Neuronal stem cell (in vitro differentiated cells): Measurements from ENCODE around the gene HPSE2.

Experiments used
- DNase-seq: peaks from one replicate; pipeline ENCODE4 v3.0.0-alpha.2; 2013; ENCODE audit warnings: low spot score
- H2AFZ ChIP-seq: one replicate; pipeline ENCODE4 v1.6.1; 2013; ENCODE audit warnings: mild to moderate bottlenecking, low read length, inconsistent platforms
- H2AK5ac ChIP-seq: 2 replicates; pipeline ENCODE4 v1.6.1; 2013; ENCODE audit warnings: low read depth, mild to moderate bottlenecking, inconsistent platforms, low read length, moderate library complexity, mixed read lengths
- H2BK120ac ChIP-seq: 2 replicates; pipeline ENCODE4 v1.6.1; 2013; ENCODE audit warnings: low read depth, mild to moderate bottlenecking, inconsistent platforms, low read length, moderate library complexity, mixed read lengths
- H2BK12ac ChIP-seq: one replicate; pipeline ENCODE4 v1.6.1; 2013; ENCODE audit warnings: low read length, inconsistent platforms
- H2BK15ac ChIP-seq: 2 replicates; pipeline ENCODE4 v1.6.1; 2013; ENCODE audit warnings: mild to moderate bottlenecking, low read length, inconsistent platforms, mixed read lengths
- H2BK5ac ChIP-seq: one replicate; pipeline ENCODE4 v1.6.1; 2013; ENCODE audit warnings: inconsistent platforms, mild to moderate bottlenecking, low read length, moderate library complexity
- H3K14ac ChIP-seq: one replicate; pipeline ENCODE4 v1.6.1; 2013; ENCODE audit warnings: low read length, inconsistent platforms
- H3K18ac ChIP-seq: 2 replicates; pipeline ENCODE4 v1.6.1; 2013; ENCODE audit warnings: low read length, inconsistent platforms
- H3K23ac ChIP-seq: 2 replicates; pipeline ENCODE4 v1.6.1; 2013; ENCODE audit warnings: low read depth, mild to moderate bottlenecking, mixed read lengths, low read length, inconsistent platforms; ENCODE audit not compliant: poor library complexity
- H3K27ac ChIP-seq: replicated peaks from 3 replicates; pipeline ENCODE4 v1.5.1; 2013; ENCODE audit warnings: low read length, inconsistent platforms
- H3K27me3 ChIP-seq, 3 experiments: 2 replicates each; pipeline ENCODE4 v1.6.1; 2013; ENCODE audit warnings: low read length in 3 of 3, mild to moderate bottlenecking in 2 of 3, inconsistent platforms in 1 of 3, low read depth in 1 of 3, mixed read lengths in 1 of 3, moderate library complexity in 1 of 3; ENCODE audit not compliant: control insufficient read depth in 3 of 3, insufficient read depth in 3 of 3
- H3K36me3 ChIP-seq, 2 donors: replicated peaks in 1 of 2; 2 replicates each; pipeline ENCODE4 v1.6.1; 2013; ENCODE audit warnings: low read length in 2 of 2; ENCODE audit not compliant: control insufficient read depth in 2 of 2, insufficient read depth in 2 of 2
- H3K4ac ChIP-seq: 2 replicates; pipeline ENCODE4 v1.6.1; 2013; ENCODE audit warnings: inconsistent platforms, mild to moderate bottlenecking, low read length, moderate library complexity
- H3K4me1 ChIP-seq, 2 donors: 1 replicate in 1 of 2; 2 replicates in 1 of 2; pipeline ENCODE4 v1.6.1; 2013; ENCODE audit warnings: low read length in 2 of 2, low read depth in 1 of 2; ENCODE audit not compliant: control insufficient read depth in 2 of 2, insufficient read depth in 1 of 2
- H3K4me2 ChIP-seq: one replicate; pipeline ENCODE4 v1.6.1; 2013; ENCODE audit warnings: mild to moderate bottlenecking, low read length, inconsistent platforms; ENCODE audit not compliant: insufficient read depth, poor library complexity, severe bottlenecking
- H3K4me3 ChIP-seq, 2 donors: 2 replicates each; pipeline ENCODE4 v1.5.1; 2013; ENCODE audit warnings: low read length in 2 of 2, mild to moderate bottlenecking in 2 of 2, inconsistent platforms in 1 of 2, moderate library complexity in 1 of 2
- H3K79me1 ChIP-seq: one replicate; pipeline ENCODE4 v1.6.1; 2013; ENCODE audit warnings: low read depth, mild to moderate bottlenecking, inconsistent platforms, low read length, moderate library complexity
- H3K9ac ChIP-seq: one replicate; pipeline ENCODE4 v1.6.1; 2013; ENCODE audit warnings: mild to moderate bottlenecking, low read depth, low read length, inconsistent platforms; ENCODE audit not compliant: poor library complexity
- H3K9me3 ChIP-seq, 2 donors: replicated peaks in 1 of 2; 2 replicates each; pipeline versions ENCODE3 to v1.6.1; 2013; ENCODE audit warnings: low read length in 2 of 2, mild to moderate bottlenecking in 2 of 2, inconsistent platforms in 1 of 2, low read depth in 1 of 2, mixed read lengths in 1 of 2, moderate library complexity in 1 of 2; ENCODE audit not compliant: control insufficient read depth in 2 of 2, insufficient read depth in 1 of 2
- H4K8ac ChIP-seq: one replicate; pipeline ENCODE4 v1.6.1; 2013; ENCODE audit warnings: low read depth, mild to moderate bottlenecking, inconsistent platforms, low read length, moderate library complexity
- H4K91ac ChIP-seq: one replicate; pipeline ENCODE4 v1.6.1; 2013; ENCODE audit warnings: low read length, low read depth, mild to moderate bottlenecking, inconsistent platforms; ENCODE audit not compliant: poor library complexity
- WGBS, 2 donors: extraction: QIAGEN DNeasy Blood & Tissue Kit; methylation state at CpG; one replicate each; pipeline ENCODE4 v1.1.7; 2013; ENCODE audit warnings: missing lambda C conversion rate in 2 of 2, mixed read lengths in 1 of 2; ENCODE audit not compliant: insufficient read length in 2 of 2, insufficient replicate concordance in 1 of 2; ENCODE audit errors: extremely low coverage in 2 of 2; 5-methylcytosine and 5-hydroxymethylcytosine counted together

HPSE2 gene

GRCh38 chr10:98621630-98622029 is 614.0 kb downstream of the HPSE2 start:
- H3K27ac ChIP-seq, result no peak overlapping the region
- no peak overlapping the region for H3K4me2 ChIP-seq
- no peak overlapping the region for H3K18ac ChIP-seq
- H4K8ac ChIP-seq, result no peak overlapping the region
- H3K9ac ChIP-seq, result no peak overlapping the region
- no peak overlapping the region for H2AK5ac ChIP-seq
- no peak overlapping the region for H2BK120ac ChIP-seq
- no peak overlapping the region for H3K4me3 ChIP-seq
- peaks cover 0 to 10% of the 10 kb centered on the region in 2 donors for H3K4me1 ChIP-seq
- no peak overlapping the region for H2BK12ac ChIP-seq
- H3K4ac ChIP-seq, result no peak overlapping the region
- no peak overlapping the region for H2AFZ ChIP-seq
- no peak overlapping the region for H3K23ac ChIP-seq
- no peaks in the 10 kb centered on the region for H3K36me3 ChIP-seq
- H3K9me3 ChIP-seq, result no peaks in the 10 kb centered on the region
- H3K14ac ChIP-seq, result no peak overlapping the region
- H3K27me3 ChIP-seq, result no peaks in the 10 kb centered on the region
- no peak overlapping the region for H2BK5ac ChIP-seq
- WGBS, 2 donors, result no CpG with 5 or more reads among the region's 1 CpG
- no peak for DNase-seq
- H2BK15ac ChIP-seq, result no peak overlapping the region
- no peak overlapping the region for H4K91ac ChIP-seq
- H3K79me1 ChIP-seq, result no peaks in the 10 kb centered on the region

- no peaks in the 10 kb centered on the region for H3K36me3 ChIP-seq
- no peak overlapping the region for H2BK120ac ChIP-seq
- no peaks in the 10 kb centered on the region for H3K27me3 ChIP-seq
- no peak overlapping the region for H3K9ac ChIP-seq
- no peak overlapping the region for H4K91ac ChIP-seq
- no peak overlapping the region for H2BK12ac ChIP-seq
- no peak overlapping the region for H3K14ac ChIP-seq
- no peak for DNase-seq
- no peak overlapping the region for H2BK5ac ChIP-seq
- no CpG with 5 or more reads among the region's 2 CpGs for WGBS, 2 donors
- no peak overlapping the region for H2BK15ac ChIP-seq
- H3K4me2 ChIP-seq, result no peak overlapping the region
- no peak overlapping the region for H3K4me3 ChIP-seq
- H3K27ac ChIP-seq, result no peak overlapping the region
- H3K79me1 ChIP-seq, result no peaks in the 10 kb centered on the region
- H3K4me1 ChIP-seq, result peaks cover 0 to 10% of the 10 kb centered on the region in 2 donors
- H2AK5ac ChIP-seq, result no peak overlapping the region
- no peak overlapping the region for H3K18ac ChIP-seq
- H2AFZ ChIP-seq, result no peak overlapping the region
- no peak overlapping the region for H3K4ac ChIP-seq
- H3K9me3 ChIP-seq, result no peaks in the 10 kb centered on the region
- H4K8ac ChIP-seq, result no peak overlapping the region
- H3K23ac ChIP-seq, result no peak overlapping the region
Observed at GRCh38 chr10:98620503-98620902, 615.1 kb downstream of the HPSE2 start.

GRCh38 chr10:98619446-98619845 is 616.2 kb downstream of the HPSE2 start:
- Histone ChIP-seq H3K36me3 (no peaks in the 10 kb centered on the region), H3K18ac (no peak overlapping the region), H4K8ac (no peak overlapping the region), H3K27ac (no peak overlapping the region), H2AK5ac (no peak overlapping the region), H3K4me1 (peaks cover 0 to 10% of the 10 kb centered on the region in 2 donors), H3K9me3 (no peaks in the 10 kb centered on the region), H3K23ac (no peak overlapping the region), H3K9ac (no peak overlapping the region), H3K4me3 (no peak overlapping the region), H3K4ac (no peak overlapping the region), H3K27me3 (no peaks in the 10 kb centered on the region), H2BK15ac (no peak overlapping the region), H3K4me2 (no peak overlapping the region), H2BK5ac (no peak overlapping the region), H4K91ac (no peak overlapping the region), H2AFZ (no peak overlapping the region), H3K14ac (no peak overlapping the region), H2BK12ac (no peak overlapping the region), H3K79me1 (no peaks in the 10 kb centered on the region), H2BK120ac (no peak overlapping the region)
- WGBS, 2 donors, result no CpG with 5 or more reads among the region's 1 CpG
- no peak for DNase-seq

GRCh38 chr10:98617906-98618520 is 617.6 kb downstream of the HPSE2 start:
- no peaks in the 10 kb centered on the region for H3K9me3 ChIP-seq
- H3K4ac ChIP-seq, result no peak overlapping the region
- DNase-seq, result no peak
- H3K27me3 ChIP-seq, result no peaks in the 10 kb centered on the region
- H3K4me2 ChIP-seq, result no peak overlapping the region
- H3K4me3 ChIP-seq, result no peak overlapping the region
- peak overlapping the region; percentile 5 for H3K18ac ChIP-seq
- H2BK5ac ChIP-seq, result no peak overlapping the region
- H3K9ac ChIP-seq, result no peak overlapping the region
- peaks cover 0 to 11% of the 10 kb centered on the region in 2 donors for H3K4me1 ChIP-seq
- H3K14ac ChIP-seq, result no peak overlapping the region
- H2AFZ ChIP-seq, result no peak overlapping the region
- no peak overlapping the region for H2BK12ac ChIP-seq
- no peak overlapping the region for H4K8ac ChIP-seq
- H3K79me1 ChIP-seq, result no peaks in the 10 kb centered on the region
- peaks cover 0 to 2% of the 10 kb centered on the region in 2 donors for H3K36me3 ChIP-seq
- no peak overlapping the region for H3K23ac ChIP-seq
- no CpG with 5 or more reads among the region's 6 CpGs for WGBS, 2 donors
- no peak overlapping the region for H2BK15ac ChIP-seq
- no peak overlapping the region for H2BK120ac ChIP-seq
- H3K27ac ChIP-seq, result no peak overlapping the region
- no peak overlapping the region for H4K91ac ChIP-seq
- no peak overlapping the region for H2AK5ac ChIP-seq
